ENCODE results near the gene LY86.
"Not testable (repeated sequence)": the region's sequence is repeated elsewhere in the genome, so short reads cannot be mapped to it uniquely, and the experiment has no call there.

The LY86 gene

DNA sequence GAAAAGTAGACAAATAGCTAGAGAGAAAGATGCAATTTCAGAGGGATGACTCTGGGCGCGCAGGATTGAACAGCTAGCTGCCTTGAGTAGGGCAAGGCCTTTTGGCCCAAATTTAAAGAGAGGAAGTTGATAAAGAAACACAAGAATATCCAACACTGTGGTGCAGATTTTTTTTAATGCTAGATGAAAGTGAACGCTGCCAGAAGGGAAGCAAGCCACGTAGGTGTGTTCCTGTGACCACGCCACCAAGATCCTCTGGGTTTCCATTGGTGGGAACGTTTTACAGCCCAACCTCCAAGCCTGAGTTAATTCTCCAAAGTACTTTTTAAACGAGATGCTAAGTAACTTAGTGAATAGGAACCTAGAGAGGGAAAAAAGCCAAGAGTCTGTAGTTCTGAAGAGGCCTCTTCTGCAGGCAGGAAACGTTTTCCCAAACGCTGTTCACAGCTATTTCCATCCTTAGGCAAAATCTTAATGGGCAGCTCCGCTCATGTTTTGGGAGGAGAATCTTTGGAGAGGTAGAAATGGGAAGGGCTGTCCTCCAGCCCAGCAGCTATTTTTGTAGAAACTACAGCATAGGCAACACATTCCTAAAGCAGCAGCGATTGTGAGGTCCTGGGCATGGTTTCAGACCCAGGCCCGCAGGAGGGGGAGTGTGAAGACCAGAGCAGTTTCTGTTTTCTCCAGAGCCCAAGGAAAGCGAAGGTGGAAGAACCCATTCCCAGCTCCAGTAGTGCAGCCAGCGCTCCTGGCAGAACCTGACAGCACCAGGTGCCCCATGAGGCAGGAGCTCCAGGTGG lies 8.2 kb downstream of the LY86 start:
- DNase-seq = no peak

DNA sequence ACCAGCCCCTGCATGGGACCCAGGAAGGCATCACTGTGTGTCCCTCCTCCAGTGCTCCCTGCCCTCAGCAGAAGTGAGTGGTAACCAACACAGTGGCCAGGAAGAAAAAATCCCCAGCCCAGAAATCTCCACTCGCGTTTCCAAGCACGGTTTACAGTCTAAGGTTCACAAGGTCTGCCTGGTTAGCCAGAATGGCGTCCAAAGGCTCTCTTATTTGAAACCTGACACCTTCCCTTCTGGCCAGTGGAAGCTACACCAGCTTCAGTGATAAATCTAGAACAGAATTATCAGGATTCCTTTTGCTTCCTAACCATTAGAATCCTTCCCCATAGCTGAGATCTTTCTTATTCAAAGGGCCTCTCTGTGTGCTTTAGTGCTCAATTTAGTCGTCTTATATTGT lies 9.2 kb downstream of the LY86 start:
- DNase-seq = no peak

DNA sequence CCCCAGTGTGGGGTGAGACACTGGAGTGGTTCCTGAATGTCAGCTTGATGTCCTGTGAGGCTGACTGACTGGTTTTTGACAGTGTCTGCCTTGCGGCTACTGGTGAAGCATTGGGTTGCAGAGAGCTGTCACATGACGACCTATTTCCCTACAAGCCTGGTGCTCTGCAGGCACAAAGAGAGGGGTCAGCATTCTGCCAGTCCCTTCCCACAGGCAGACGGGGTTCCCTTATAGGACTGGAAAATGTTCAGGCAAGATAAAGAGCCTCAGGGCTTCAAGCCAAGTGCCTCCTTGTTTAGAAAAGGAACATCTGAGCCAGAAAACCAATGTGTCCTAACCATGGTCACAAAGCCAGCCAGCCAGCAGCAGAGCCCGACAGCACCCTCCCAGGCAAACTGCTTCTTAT lies 11.0 kb downstream of the LY86 start:
- no peak for DNase-seq

- no peak for DNase-seq
Measured at GRCh38 chr6:6600875-6601274, 12.4 kb downstream of the LY86 start.

DNA sequence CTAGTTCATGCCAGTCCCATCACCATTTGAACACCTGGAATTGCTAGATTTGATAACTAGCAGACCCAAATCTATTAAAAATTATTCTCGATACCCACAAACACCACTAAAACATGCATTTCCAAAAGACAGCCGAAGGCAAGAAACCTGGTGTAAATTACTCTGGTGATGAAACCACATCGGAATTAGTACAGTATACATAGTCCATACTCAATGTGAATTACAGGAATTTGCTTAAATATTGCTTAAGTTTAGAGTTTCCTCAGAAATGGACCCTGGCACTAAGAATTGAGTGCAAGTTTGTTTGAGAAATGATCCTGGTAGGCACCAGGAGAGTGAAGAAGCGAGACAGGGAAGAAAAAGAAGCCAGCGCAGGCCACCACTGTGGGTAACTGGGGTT lies 13.7 kb downstream of the LY86 start:
- no peak for DNase-seq

DNA sequence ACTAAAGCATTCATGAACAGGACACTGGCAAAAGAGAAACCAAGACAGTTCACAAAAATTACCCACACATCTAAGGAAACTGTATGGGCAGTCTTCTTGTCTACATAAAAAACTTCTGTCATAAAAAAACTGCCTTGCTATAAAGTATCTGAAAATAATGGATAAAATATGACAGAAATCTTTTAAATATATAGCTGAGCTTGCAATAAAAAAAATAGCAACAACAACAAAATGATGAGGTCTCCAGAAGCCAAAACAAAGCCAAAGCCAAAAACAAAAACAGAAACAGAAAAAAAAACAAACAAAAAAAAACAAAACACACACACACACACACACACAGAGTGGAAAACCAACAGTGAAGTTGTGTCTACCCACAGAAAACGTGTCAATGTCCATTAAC lies 14.8 kb downstream of the LY86 start:
- no peak for DNase-seq

- DNase-seq = no peak
Measured at GRCh38 chr6:6604015-6604414, 15.5 kb downstream of the LY86 start.

DNA sequence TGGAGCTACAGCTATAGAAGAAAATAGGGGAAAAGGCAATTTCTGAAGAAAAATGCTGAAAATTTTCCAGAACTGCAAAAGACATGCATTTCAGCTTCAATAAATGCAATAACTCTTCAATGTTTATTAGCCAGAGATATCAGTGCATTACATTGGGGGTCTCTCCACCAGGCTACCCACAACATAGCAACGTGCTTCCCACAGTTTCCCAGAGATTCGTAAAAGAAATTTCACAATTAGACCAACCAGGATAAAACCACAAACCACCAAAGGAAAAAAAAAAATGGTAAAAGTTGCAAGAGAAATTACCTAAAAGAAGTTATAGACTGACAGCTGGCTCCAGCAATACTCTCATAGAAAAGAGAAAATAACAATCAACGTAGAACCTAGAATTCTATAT lies 16.0 kb downstream of the LY86 start:
- DNase-seq = no peak

GRCh38 chr6:6605873-6606272 lies 17.4 kb downstream of the LY86 start:
- no peak for DNase-seq

GRCh38 chr6:6606391-6607030 lies 18.0 kb downstream of the LY86 start:
- not testable (repeated sequence) for DNase-seq

DNA sequence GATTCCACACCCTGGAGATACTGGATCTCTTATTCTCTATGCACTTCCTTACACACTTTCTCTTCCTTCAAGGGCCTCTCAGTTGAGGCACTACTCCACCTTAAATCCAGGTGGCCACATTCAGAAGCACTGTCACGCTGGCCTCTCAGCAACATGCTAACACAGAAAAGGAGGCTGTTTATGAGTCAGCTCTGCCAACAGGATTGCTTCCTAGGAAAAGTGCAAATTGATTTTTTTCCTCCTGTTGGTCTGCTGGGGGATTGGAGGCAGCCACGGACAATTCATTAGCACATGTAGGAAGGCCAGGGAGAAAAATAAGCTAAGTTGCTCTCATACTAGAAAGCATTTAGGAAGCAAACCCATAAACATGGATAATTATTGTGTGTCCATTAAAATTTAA lies 20.9 kb downstream of the LY86 start:
- no peak for DNase-seq

DNA sequence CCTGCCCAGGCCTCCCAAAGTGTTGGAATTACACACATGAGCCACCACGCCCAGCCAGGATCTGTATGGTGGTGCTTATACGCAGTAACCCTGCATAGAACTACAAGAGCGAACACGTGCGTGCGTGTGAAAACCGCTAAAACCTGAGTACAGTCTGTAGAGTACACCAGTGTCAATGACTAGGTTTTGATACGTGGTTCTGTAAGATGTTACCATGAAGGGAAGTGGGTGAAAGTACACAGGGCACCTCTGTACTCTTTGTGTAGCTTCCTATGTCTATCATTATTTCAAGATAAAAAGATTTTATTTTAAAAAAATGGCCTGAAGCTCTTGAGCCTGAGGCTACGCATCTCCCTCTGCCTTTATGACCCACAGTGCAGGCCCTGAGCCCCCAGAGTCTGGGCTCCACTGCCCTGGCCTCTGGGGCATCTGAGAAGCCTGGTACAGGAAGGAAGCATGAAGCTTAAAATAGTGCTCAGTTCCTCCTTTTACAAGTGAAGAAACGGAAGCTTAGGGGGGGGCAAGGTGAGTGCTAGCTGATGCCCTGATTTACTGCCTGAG lies 21.6 kb downstream of the LY86 start:
- peak; percentile 73 for DNase-seq

GRCh38 chr6:6611486-6611885 lies 23.0 kb downstream of the LY86 start:
- no peak for DNase-seq

GRCh38 chr6:6612308-6612707 lies 23.8 kb downstream of the LY86 start:
- DNase-seq = no peak

- DNase-seq = not testable (repeated sequence)
Measured at GRCh38 chr6:6613103-6613718, 24.7 kb downstream of the LY86 start.

DNA sequence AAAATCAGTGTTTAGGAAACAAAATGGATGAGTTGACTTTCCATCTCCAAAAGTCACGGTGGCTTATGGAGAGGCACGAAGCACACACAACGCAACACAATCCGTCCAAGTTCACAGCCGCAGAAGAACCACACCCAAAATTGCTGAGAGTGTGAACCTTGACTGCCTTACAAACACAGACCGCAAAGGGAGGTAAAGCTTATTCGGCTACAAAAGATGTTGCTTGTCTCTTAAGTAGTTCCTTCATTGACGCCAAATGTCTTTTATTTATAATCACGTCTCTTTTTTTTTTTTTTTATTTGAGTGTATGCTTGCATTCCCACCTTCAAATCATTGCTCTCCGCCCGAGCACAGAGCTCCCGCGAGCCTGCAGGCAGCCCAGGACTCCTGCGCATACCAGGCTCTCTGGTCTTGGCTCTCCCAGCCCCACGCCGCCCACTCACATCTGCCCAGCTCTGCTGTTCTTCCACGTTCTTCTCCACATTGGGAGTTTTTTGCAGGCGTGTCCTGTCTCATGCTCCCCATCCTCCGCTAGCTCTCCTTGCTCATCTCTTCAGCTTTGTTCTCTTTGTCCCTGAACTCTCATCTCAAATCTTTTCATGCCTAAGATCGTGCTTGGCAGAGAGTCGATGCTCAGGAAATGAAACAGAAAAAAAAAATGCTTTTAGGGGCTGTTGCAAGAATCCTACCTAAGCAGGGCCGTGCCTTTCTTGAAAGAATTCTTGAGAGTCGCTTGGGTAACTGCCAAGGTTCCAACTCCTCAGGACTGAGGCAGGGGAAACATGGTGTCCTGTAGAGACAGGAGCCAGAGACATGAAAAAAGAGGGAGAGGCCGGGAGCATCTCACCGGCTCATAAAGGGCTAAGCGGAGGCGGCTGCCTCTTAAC lies 25.8 kb downstream of the LY86 start:
- DNase-seq = peak; percentile 65

- DNase-seq = no peak
Measured at GRCh38 chr6:6614983-6615349, 26.4 kb downstream of the LY86 start.

DNA sequence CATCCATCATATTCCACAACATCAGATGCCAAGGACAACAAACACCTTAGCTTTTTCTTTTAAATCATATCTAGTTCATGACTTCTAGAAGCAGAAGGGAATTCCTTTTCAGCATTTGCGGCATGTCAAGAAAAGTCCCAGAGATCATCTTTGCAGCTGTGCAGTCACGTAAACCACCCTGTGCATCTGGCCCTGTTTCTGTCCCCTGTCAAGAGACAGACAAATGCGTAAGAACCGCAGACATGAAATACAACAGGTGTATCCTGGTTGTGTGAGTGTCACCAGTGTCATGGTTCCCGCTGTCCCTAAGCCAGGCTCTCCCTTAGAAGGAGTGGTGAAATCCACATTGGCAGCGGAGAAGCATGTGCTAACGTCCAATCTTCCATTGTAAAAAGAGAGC lies 28.1 kb downstream of the LY86 start:
- no peak for DNase-seq

GRCh38 chr6:6619021-6619794 lies 30.7 kb downstream of the LY86 start:
- DNase-seq = no peak

DNA sequence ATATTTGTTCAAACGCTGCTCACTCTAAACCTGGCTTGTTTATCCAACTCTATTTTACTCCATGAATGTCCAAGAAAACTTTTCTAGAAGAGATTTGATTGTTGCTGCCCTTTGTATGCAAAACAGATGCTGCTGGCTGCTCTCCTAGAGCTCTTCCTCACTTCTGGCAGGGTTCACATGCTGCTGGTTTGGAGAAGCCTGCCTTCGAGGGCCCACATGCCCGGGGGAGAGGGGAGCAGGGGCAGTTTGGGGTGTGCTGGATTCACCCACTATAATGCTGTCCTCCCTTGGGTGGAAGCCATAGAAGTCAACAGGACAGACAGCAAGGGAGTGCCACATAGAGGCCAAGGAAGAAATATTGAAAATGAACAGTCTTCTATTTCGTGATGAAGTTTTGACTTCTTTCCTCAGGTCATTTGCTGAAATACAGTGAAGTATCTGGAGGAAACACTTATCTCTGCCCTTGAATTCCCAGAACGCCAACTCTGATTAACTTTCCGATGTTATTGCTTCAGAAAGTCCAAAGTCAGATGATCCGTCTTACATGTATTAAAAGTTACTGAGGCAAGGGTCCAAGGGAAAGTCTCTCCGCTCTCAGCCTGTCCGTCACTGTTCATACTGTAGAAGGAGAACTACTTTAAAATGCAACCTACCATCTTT lies 32.4 kb downstream of the LY86 start:
- DNase-seq = no peak

- no peak for DNase-seq
Measured at GRCh38 chr6:6622501-6622900, 34.0 kb downstream of the LY86 start.

- DNase-seq = no peak
Measured at GRCh38 chr6:6623553-6623952, 35.0 kb downstream of the LY86 start.
